Caco-2 (cell line): ENCODE data around the gene ALDH3A1. TPM values are rescaled to one million over a fixed set of nuclear protein-coding genes. Genes with fewer than 3 reads are reported as not detected.

ENCODE experiments used
- BruUV-seq: library from RNA; stranded (reverse); fragments of 400-500 nt; replicated peaks from 2 replicates; lab custom pipeline; 2021; lab: Mats Ljungman, UMichigan
- CTCF ChIA-PET: fragments of 300-600 bp; sonication (Branson Sonifier 250); formaldehyde crosslinking; loops from one replicate; lab custom pipeline; 2022; ENCODE audit warnings: antibody characterized with exemption; lab: Charles Lee
- POLR2A ChIA-PET: fragments of 300-600 bp; sonication (Branson Sonifier 250); formaldehyde crosslinking; loops from one replicate; lab custom pipeline; 2022; ENCODE audit warnings: antibody characterized with exemption; lab: Charles Lee
- DNase-seq, 2 experiments: peaks; one replicate each; pipeline versions ENCODE4 v3.0.0 to v3.0.0-alpha.2; 2020 to 2022
- H3K27me3 ChIP-seq: replicated peaks from 2 replicates; pipeline ENCODE4 v1.6.0; 2011; ENCODE audit warnings: low read length; ENCODE audit not compliant: control insufficient read depth, insufficient read depth
- H3K36me3 ChIP-seq: 2 replicates; pipeline ENCODE4 v1.5.1; 2011; ENCODE audit warnings: low read length; ENCODE audit not compliant: control insufficient read depth, insufficient read depth
- H3K4me1 ChIP-seq: fragments of 250-450 bp; sonication (Bioruptor Pico); 2 replicates; pipeline ENCODE4 v1.5.1; 2020; ENCODE audit warnings: mild to moderate bottlenecking
- H3K4me3 ChIP-seq: 2 replicates; pipeline ENCODE4 v1.5.1; 2011; ENCODE audit warnings: low read depth, mild to moderate bottlenecking, control low read depth, low read length
- H3K9me3 ChIP-seq: fragments of 250-450 bp; sonication (Bioruptor Pico); 2 replicates; pipeline ENCODE4 v1.5.1; 2020; ENCODE audit warnings: mild to moderate bottlenecking, moderate library complexity
- H3K27ac Mint-ChIP-seq: one replicate; pipeline ENCODE4 v1.8.0; 2022; ENCODE audit warnings: mixed read lengths; ENCODE audit not compliant: unreplicated experiment
- H3K27me3 Mint-ChIP-seq: one replicate; pipeline ENCODE4 v1.8.0; 2022; ENCODE audit warnings: mixed read lengths; ENCODE audit not compliant: insufficient read depth, unreplicated experiment
- H3K36me3 Mint-ChIP-seq: one replicate; pipeline ENCODE4 v1.8.0; 2022; ENCODE audit warnings: mild to moderate bottlenecking, mixed read lengths; ENCODE audit not compliant: insufficient read depth, unreplicated experiment
- H3K4me1 Mint-ChIP-seq: one replicate; pipeline ENCODE4 v1.8.0; 2022; ENCODE audit warnings: low read depth, mixed read lengths; ENCODE audit not compliant: unreplicated experiment
- H3K4me3 Mint-ChIP-seq: one replicate; pipeline ENCODE4 v1.8.0; 2022; ENCODE audit warnings: mild to moderate bottlenecking, moderate library complexity, mixed read lengths; ENCODE audit not compliant: unreplicated experiment
- H3K9me3 Mint-ChIP-seq: one replicate; pipeline ENCODE4 v1.8.0; 2022; ENCODE audit warnings: mixed read lengths; ENCODE audit not compliant: unreplicated experiment
- intact Hi-C: fragments of 100-400 bp; cut with micrococcal nuclease; formaldehyde crosslinking; loops from one replicate; pipeline ENCODE4 v1.10.0; 2022; ENCODE audit not compliant: unreplicated experiment
- total RNA-seq: library from RNA; stranded (reverse); gene quantifications from 2 replicates; pipeline ENCODE4 v1.2.3, GENCODE V29; 2022
- TF ChIP-seq, protein P1 (sequence below), 2 experiments: fragments of 200-600 bp in 1 of 2; IDR thresholded peaks; 1 replicate in 1 of 2; 2 replicates in 1 of 2; pipeline versions ENCODE4 v1.5.1 to v1.8.0; 2011 to 2022; ENCODE audit warnings: antibody characterized with exemption in 1 of 2, control low read depth in 1 of 2, inconsistent platforms in 1 of 2, low read depth in 1 of 2, low read length in 1 of 2, mild to moderate bottlenecking in 1 of 2, moderate library complexity in 1 of 2; ENCODE audit not compliant: insufficient read depth in 1 of 2, severe bottlenecking in 1 of 2, unreplicated experiment in 1 of 2

ALDH3A1 gene
- total RNA-seq, 1 experiment from 2014 or later = 8.3 TPM

DNA sequence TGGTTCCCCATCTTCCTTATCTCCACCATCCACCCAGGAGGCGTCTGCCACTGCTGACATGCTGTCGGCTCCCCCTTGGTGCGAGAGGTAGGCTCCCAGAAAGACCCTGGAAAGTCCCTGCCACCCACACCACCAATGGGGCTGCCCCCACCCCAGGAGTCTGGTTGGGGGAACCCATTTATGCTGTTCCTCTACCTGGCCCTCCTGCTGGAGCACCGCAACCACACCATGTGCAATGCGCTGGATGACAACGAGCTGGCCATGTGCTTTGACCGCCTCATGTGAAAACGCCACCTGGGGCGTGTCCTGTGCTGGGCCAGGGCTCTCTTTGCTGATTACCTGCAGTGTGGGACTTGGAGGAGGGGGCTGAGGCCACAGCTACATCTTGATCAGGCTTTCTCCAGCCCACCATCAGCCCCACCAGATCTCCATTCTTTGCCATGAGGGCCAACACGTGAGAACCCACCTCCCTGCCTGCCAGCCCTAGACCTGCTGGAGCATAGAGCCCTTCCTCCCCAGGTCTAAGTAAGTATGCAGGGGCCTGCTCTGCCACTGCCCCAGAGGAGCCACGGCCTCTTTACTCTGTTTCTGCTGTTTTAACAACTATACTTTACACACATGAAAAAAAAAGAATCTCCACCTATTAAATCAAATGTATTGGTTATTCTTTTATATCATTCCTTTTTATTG is 7.9 kb upstream of the ALDH3A1 start:
- Mint-ChIP-seq H3K4me3 (no peak overlapping the region), H3K27me3 (no peaks in the 10 kb centered on the region), H3K27ac (no peak overlapping the region), H3K36me3 (no peaks in the 10 kb centered on the region), H3K4me1 (peaks cover 4% of the 10 kb centered on the region), H3K9me3 (no peaks in the 10 kb centered on the region)
- Histone ChIP-seq H3K27me3 (no peaks in the 10 kb centered on the region), H3K4me3 (no peak overlapping the region), H3K9me3 (no peaks in the 10 kb centered on the region), H3K4me1 (0 out of 2 replicates have a peak, but pooled peaks cover 11% of the 10 kb centered on the region), H3K36me3 (no peaks in the 10 kb centered on the region)
- TF ChIP-seq, protein P1, sequence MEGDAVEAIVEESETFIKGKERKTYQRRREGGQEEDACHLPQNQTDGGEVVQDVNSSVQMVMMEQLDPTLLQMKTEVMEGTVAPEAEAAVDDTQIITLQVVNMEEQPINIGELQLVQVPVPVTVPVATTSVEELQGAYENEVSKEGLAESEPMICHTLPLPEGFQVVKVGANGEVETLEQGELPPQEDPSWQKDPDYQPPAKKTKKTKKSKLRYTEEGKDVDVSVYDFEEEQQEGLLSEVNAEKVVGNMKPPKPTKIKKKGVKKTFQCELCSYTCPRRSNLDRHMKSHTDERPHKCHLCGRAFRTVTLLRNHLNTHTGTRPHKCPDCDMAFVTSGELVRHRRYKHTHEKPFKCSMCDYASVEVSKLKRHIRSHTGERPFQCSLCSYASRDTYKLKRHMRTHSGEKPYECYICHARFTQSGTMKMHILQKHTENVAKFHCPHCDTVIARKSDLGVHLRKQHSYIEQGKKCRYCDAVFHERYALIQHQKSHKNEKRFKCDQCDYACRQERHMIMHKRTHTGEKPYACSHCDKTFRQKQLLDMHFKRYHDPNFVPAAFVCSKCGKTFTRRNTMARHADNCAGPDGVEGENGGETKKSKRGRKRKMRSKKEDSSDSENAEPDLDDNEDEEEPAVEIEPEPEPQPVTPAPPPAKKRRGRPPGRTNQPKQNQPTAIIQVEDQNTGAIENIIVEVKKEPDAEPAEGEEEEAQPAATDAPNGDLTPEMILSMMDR (IDR thresholded peaks at IDR 0.05; ENCODE audit: insufficient read depth in 1 of 2, low read depth in 1 of 2, low read length in 1 of 2, severe bottlenecking in 1 of 2, unreplicated experiment in 1 of 2) = no peak
- DNase-seq = no peak
- intact Hi-C loops = no loop called here
- ChIA-PET POLR2A (no interaction called here), CTCF (interaction anchor here (1.0 kb wide), 1 partner anchor 108 kb away, joined by 3 read pairs; the partner anchor contains the start of gene ALDH3A2)
- no TSS peak for BruUV-seq

DNA sequence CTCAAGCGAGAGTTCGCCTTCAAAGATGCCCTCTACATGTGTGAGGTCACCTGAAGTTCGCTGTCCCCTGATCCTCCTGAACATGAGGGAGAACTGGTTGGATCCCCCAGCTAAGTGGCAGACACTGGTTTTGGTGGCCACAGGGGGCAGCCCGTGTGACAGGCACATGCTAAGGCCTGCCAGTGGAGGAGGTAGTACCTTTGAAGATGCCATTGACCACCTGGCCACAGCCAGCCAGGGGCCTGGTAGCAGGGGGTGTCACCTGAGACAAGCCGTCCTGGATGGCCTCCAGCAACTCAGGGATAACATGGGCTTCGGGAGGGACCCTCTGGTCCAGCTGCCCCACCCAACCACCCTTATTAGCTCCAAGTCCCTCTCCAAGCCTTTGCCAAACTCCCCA is 7.3 kb upstream of the ALDH3A1 start:
- Mint-ChIP-seq H3K4me3 (no peak overlapping the region), H3K27ac (no peak overlapping the region), H3K4me1 (peaks cover 8% of the 10 kb centered on the region), H3K27me3 (no peaks in the 10 kb centered on the region), H3K36me3 (no peaks in the 10 kb centered on the region), H3K9me3 (no peaks in the 10 kb centered on the region)
- POLR2A ChIA-PET = no interaction called here
- BruUV-seq = no TSS peak
- CTCF ChIA-PET = interaction anchor here (1.0 kb wide), 1 partner anchor 107 kb away, joined by 3 read pairs; the partner anchor contains the start of gene ALDH3A2
- Histone ChIP-seq H3K9me3 (no peaks in the 10 kb centered on the region), H3K36me3 (no peaks in the 10 kb centered on the region), H3K27me3 (no peaks in the 10 kb centered on the region), H3K4me3 (no peak overlapping the region), H3K4me1 (0 out of 2 replicates have a peak, but pooled peaks cover 15% of the 10 kb centered on the region)
- no peak for DNase-seq
- TF ChIP-seq, protein P1 (IDR thresholded peaks at IDR 0.05; ENCODE audit: insufficient read depth in 1 of 2, low read depth in 1 of 2, low read length in 1 of 2, severe bottlenecking in 1 of 2, unreplicated experiment in 1 of 2) = no peak
- intact Hi-C loops = no loop called here

DNA sequence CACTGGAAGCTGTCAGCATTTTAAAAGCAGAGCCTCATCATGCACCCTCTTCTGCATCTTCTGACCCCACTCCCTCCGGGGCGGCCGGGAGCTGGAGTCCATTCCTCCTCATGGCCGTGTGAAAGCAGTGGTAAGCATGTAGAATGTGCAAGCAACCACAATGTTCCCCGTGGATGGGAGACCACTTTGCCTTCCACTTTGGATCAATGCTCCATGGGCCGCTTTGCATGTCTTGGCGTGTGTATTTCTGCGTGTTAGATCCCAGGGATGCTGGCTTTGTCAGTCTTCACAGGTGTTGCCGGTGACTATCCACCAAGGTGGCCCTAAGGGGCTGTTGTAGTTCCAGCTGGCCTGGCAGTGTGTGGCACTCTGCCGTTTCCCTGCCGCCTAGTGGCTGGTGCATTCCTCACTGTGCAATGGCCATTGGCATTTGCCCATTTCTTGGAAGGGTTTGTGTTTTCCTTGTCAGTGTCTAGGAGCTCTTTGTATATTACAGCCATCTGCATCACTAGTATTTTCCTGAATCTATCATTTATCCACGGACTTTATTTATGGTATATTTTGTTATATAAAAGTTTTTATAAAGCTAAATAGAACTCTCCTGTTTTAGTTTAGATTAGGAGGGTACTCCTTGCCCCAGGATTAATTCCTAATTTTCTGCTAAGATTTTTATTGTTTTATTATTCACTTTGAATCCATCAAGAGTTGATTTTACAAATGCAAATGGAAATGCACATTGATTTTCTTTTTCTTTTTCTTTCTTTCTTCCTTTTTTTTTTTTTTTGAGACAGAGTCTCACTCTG is 5.8 kb upstream of the ALDH3A1 start:
- TF ChIP-seq, protein P1 (IDR thresholded peaks at IDR 0.05; ENCODE audit: insufficient read depth in 1 of 2, low read depth in 1 of 2, low read length in 1 of 2, severe bottlenecking in 1 of 2, unreplicated experiment in 1 of 2) = peak in 1 of 2 experiments; percentile 23
- H3K36me3 ChIP-seq = no peaks in the 10 kb centered on the region
- ChIA-PET POLR2A (no interaction called here), CTCF (interaction anchor here (0.6 to 1.3 kb wide), 2 partner anchors 9 to 18 kb away, joined by 4 to 5 read pairs; no protein-coding TSS in a partner anchor)
- intact Hi-C loops = no loop called here
- Mint-ChIP-seq H3K36me3 (no peaks in the 10 kb centered on the region), H3K4me1 (peaks cover 15% of the 10 kb centered on the region), H3K27ac (no peak overlapping the region), H3K9me3 (no peaks in the 10 kb centered on the region), H3K4me3 (no peak overlapping the region), H3K27me3 (no peaks in the 10 kb centered on the region)
- no peaks in the 10 kb centered on the region for H3K9me3 ChIP-seq
- no peaks in the 10 kb centered on the region for H3K27me3 ChIP-seq
- no peak overlapping the region for H3K4me3 ChIP-seq
- H3K4me1 ChIP-seq = peaks cover 18% of the 10 kb centered on the region
- DNase-seq = peak in 1 of 2 experiments; percentile 29
- no TSS peak for BruUV-seq
